Activated CD4-positive, alpha-beta T cell treated with anti-CD3 and anti-CD28 coated beads, Interleukin-2, amount 10 ng/mL, durations not matched to agents 24 days and 14 days (primary cell): ENCODE results near the gene CENPL. TPM values are rescaled to one million over a fixed set of nuclear protein-coding genes. Genes with fewer than 3 reads are reported as not detected.

Source experiments
- DNase-seq: peaks from one replicate; pipeline ENCODE4 v3.0.0; 2022
- H3K27ac Mint-ChIP-seq: one replicate; pipeline ENCODE4 v1.8.0; 2022; ENCODE audit warnings: mild to moderate bottlenecking, mixed read lengths
- H3K27me3 Mint-ChIP-seq: one replicate; pipeline ENCODE4 v1.8.0; 2022; ENCODE audit warnings: mixed read lengths
- H3K36me3 Mint-ChIP-seq: one replicate; pipeline ENCODE4 v1.8.0; 2022; ENCODE audit warnings: low read depth, mild to moderate bottlenecking, mixed read lengths
- H3K4me1 Mint-ChIP-seq: one replicate; pipeline ENCODE4 v1.8.0; 2021; ENCODE audit warnings: mixed read lengths
- H3K4me3 Mint-ChIP-seq: one replicate; pipeline ENCODE4 v1.8.0; 2022; ENCODE audit warnings: mild to moderate bottlenecking, moderate library complexity, mixed read lengths
- H3K9me3 Mint-ChIP-seq: one replicate; pipeline ENCODE4 v1.8.0; 2021; ENCODE audit warnings: mixed read lengths
- intact Hi-C: fragments of 100-400 bp; cut with micrococcal nuclease; formaldehyde crosslinking; loops from one replicate; pipeline ENCODE4 v1.15.1; 2023
- total RNA-seq: library from RNA; stranded (reverse); gene quantifications from 2 replicates; pipeline ENCODE4 v1.2.3, GENCODE V29; 2022

CENPL gene, protein sequence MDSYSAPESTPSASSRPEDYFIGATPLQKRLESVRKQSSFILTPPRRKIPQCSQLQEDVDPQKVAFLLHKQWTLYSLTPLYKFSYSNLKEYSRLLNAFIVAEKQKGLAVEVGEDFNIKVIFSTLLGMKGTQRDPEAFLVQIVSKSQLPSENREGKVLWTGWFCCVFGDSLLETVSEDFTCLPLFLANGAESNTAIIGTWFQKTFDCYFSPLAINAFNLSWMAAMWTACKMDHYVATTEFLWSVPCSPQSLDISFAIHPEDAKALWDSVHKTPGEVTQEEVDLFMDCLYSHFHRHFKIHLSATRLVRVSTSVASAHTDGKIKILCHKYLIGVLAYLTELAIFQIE
- 23.2 and 24.4 TPM in 2 replicates for total RNA-seq

DNA sequence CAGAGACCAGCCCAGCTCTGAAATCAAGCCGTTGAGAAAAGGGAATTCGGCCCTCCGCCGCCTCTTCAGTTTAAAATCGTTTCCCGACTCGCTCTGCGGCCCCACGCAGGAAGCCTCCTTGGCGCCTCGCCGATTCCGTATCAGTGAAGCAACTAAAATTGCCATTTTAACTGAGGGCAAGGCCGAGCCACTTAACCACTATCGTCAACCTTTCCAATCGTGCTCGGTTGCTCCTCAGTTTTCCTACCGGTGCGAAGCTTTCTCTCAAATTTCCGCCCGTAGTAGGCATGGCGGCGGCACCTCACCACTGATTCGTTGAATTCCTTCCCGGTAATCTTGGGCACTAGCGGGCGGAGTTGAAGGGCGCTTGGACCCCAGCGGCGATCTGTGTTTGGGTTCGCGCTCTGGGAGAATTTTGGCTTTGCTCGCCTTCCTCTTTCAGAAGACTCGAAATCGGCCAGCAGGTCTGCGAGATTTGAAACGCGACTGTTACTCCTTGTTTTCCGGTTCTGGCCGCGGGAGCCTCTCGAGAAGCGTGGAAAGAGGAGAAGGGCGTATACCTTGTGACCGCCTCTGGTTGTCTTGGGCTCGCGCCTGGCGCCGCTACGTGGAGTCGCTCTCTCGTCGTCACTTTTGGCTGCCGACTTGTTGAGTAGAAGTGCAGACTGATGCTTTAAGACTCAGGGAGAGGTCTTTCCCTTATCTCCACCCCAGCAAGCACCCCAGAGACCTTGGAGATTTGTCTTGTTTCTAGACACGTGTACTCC lies at the start of gene CENPL, which contains the start of gene DARS2:
Gene CENPL, minus strand, starts transcription at position 569 of the 767 bp plus-strand sequence. CDS start 13,584 bp downstream, outside the sequence.
Gene DARS2, plus strand, starts transcription at position 359 of the 767 bp plus-strand sequence. CDS start 557 bp downstream, outside the sequence.
- Mint-ChIP-seq H3K27ac (peak within 1 kb of the TSS; percentile 98), H3K4me1 (peaks cover 49% of the 10 kb centered on the region), H3K9me3 (no peaks in the 10 kb centered on the region), H3K36me3 (peaks cover 40% of the 10 kb centered on the region), H3K4me3 (peak within 1 kb of the TSS; percentile 99), H3K27me3 (no peaks in the 10 kb centered on the region)
- intact Hi-C loops, result loop anchor here (1.0 to 2.0 kb wide), 9 partner anchors 44 to 1292 kb away; partner anchors contain the start of genes CACYBP, KLHL20, PRDX6 and RABGAP1L
- peak; percentile 97 for DNase-seq

DNA sequence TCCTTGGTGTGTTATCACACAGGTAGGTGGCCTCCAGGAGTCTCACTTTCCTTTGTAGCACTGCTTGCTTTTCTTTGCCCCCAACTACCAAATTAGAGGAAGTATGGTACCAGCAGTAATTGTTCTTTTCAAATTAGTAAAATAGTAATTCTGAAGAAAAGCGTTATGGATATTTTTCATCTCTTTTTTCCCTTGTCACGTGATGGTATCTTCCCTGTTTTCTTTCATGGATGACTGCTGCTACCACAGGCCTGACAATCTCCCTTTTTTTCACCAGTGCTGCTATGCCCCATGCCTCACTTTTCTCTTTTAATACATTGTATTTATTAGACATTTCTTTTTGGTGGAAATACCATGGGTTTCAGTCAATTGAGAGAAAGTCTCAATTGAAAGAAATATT lies 46.8 kb upstream of the CENPL start:
- Mint-ChIP-seq H3K4me1 (peaks cover 34% of the 10 kb centered on the region), H3K4me3 (no peak overlapping the region), H3K27ac (peak overlapping the region; percentile 64), H3K27me3 (no peaks in the 10 kb centered on the region), H3K36me3 (peaks cover 46% of the 10 kb centered on the region), H3K9me3 (no peaks in the 10 kb centered on the region)
- intact Hi-C loops, result loop anchor here (2.0 kb wide), 1 partner anchor 345 kb away; no protein-coding TSS in a partner anchor
- DNase-seq, result no peak

DNA sequence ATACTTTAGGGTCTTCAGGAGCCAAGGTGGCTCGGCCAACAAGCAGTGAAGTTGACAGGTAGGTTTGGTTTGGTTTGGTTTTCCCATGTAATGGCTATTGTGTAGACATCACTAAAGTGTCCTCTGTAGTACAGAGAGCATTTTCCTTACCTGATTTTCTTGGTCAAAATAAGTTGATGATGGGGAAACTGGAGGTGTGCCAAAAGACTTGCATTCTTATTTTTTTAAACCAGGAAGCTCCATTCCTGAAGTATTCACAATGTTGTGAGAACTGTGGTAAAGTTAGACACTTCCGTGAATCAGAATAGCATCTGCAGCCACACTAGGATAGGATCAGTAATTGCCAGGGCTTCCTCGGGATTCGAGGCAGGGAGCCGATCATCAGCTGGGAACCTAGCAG lies 46.4 kb upstream of the CENPL start:
- Mint-ChIP-seq H3K4me3 (peak overlapping the region; percentile 65), H3K36me3 (peaks cover 49% of the 10 kb centered on the region), H3K4me1 (peaks cover 38% of the 10 kb centered on the region), H3K27ac (peak overlapping the region; percentile 83), H3K27me3 (no peaks in the 10 kb centered on the region), H3K9me3 (no peaks in the 10 kb centered on the region)
- DNase-seq, result no peak
- intact Hi-C loops, result loop anchor here (2.0 kb wide), 1 partner anchor 346 kb away; no protein-coding TSS in a partner anchor

DNA sequence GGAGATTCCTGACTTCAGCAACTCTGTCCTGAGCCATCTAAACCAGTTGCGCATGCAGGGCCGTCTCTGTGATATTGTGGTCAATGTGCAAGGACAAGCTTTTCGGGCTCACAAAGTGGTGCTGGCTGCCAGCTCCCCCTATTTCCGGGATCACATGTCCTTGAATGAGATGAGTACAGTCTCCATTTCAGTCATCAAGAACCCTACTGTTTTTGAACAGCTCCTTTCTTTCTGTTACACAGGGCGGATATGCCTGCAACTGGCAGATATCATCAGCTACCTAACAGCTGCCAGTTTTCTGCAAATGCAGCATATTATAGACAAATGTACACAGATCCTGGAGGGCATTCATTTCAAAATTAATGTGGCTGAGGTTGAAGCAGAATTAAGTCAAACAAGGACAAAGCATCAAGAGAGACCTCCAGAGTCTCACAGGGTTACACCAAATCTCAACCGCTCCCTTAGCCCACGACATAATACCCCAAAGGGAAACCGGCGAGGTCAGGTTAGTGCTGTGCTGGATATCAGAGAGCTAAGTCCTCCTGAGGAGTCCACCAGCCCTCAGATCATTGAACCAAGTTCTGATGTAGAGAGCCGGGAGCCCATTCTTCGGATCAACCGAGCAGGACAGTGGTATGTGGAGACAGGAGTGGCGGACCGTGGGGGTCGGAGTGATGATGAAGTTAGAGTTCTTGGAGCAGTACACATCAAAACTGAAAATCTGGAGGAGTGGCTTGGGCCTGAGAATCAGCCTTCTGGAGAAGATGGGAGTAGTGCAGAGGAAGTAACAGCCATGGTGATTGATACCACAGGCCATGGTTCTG lies 45.8 kb upstream of the CENPL start:
- Mint-ChIP-seq H3K4me3 (peak overlapping the region; percentile 65), H3K36me3 (peaks cover 50% of the 10 kb centered on the region), H3K27me3 (no peaks in the 10 kb centered on the region), H3K9me3 (no peaks in the 10 kb centered on the region), H3K27ac (peak overlapping the region; percentile 83), H3K4me1 (peaks cover 42% of the 10 kb centered on the region)
- peak; percentile 81 for DNase-seq
- intact Hi-C loops, result loop anchor here (2.0 kb wide), 1 partner anchor 346 kb away; no protein-coding TSS in a partner anchor

DNA sequence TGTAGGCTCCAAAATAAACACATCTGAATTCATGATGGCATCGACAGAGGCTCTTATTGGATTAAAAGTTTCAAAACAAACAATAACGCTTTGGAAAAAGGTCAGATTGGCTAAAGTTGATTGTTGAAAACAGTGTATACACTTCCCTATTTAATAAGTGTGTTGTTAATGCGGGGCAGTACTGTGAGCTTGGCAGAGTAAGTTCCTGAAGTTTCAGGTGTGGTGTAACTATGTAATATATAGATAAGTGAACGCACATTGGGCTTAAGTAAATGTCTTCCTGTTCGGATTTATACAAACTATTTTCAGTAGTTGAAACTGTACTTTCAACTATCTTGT lies 44.3 kb upstream of the CENPL start:
- Mint-ChIP-seq H3K27me3 (no peaks in the 10 kb centered on the region), H3K9me3 (no peaks in the 10 kb centered on the region), H3K4me3 (peak overlapping the region; percentile 92), H3K4me1 (peaks cover 56% of the 10 kb centered on the region), H3K27ac (peak overlapping the region; percentile 99), H3K36me3 (peaks cover 59% of the 10 kb centered on the region)
- intact Hi-C loops, result no loop called here
- DNase-seq, result no peak

DNA sequence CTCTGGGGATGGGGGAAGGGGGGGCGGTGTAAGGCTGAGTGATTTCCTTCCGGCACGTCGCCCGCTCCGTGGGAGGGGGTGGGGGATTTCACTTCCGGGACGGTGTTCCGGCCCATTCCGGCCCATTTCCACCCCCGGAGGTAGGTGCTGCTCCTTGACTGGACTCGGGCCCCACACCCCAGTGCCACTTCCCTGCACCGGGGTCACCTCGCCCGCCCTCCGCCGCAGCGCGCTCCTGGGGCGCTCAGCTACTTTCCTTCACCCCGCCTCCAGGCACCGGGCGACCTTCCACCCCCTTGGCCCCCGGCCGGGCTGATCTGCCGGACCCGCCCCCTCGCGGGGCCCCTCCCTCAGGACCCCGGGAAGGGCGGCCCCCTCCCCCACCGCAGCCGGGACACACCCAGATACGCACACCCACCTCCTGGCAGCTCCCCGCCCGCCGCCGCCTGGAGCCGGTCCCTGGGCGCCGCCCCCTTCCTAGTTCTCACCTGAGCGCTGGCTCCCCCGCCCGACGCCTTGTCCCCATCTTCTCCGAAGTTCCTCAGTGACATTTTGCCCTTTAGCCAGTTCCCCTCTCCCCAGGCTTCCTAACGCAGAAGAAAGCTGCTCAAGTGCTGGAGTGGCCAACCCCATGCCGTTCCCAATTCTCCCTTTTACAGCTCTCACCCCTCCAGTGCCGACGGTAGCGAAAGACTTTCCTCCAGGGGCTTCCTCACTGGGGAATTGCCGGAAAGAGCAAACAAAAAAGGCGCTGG lies 43.8 kb upstream of the CENPL start, which contains the start of gene ZBTB37:
Gene ZBTB37, plus strand, starts transcription at position 115 of the 755 bp plus-strand sequence. CDS start 1,846 bp downstream, outside the sequence.
- Mint-ChIP-seq H3K36me3 (peaks cover 64% of the 10 kb centered on the region), H3K4me1 (peaks cover 59% of the 10 kb centered on the region), H3K27ac (peak within 1 kb of the TSS; percentile 99), H3K9me3 (no peaks in the 10 kb centered on the region), H3K4me3 (peak within 1 kb of the TSS; percentile 92), H3K27me3 (no peaks in the 10 kb centered on the region)
- intact Hi-C loops, result loop anchor here (1.0 kb wide), 7 partner anchors 44 to 1336 kb away; partner anchors contain the start of genes CACYBP, CENPL, DARS2 and KLHL20
- DNase-seq, result peak; percentile 98

DNA sequence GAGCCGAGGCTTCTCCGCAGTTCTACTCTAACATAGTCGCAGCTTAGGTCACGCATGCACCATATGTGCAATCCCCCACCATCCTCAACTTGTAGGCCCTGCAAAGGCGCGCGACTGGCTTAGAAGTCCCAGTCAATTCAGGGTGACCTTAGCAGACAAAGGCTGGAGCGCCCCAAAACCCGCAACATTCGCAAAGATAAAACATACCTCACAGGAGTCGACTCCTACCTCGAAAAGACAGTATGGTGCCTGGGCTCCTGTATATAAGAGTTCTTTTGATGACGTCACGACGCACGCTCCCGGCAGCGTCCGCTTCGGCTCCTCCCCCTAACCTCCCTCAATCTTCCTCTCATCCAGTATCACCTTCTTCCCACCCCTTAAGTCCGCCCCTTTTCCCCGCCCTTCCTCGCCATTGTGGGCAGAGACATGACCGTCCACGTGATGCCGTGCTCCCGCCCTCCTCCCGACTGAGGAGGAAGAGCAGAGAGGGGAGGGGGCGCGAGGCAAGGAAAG lies 43.1 kb upstream of the CENPL start, which contains the start of gene GAS5:
Gene GAS5, minus strand, starts transcription at position 237 of the 513 bp plus-strand sequence.
- Mint-ChIP-seq H3K4me3 (peak within 1 kb of the TSS; percentile 92), H3K27me3 (no peaks in the 10 kb centered on the region), H3K36me3 (peaks cover 65% of the 10 kb centered on the region), H3K9me3 (no peaks in the 10 kb centered on the region), H3K27ac (peak within 1 kb of the TSS; percentile 99), H3K4me1 (peaks cover 57% of the 10 kb centered on the region)
- intact Hi-C loops, result loop anchor here (1.0 kb wide), 7 partner anchors 44 to 1336 kb away; partner anchors contain the start of genes CACYBP, CENPL, DARS2 and KLHL20
- peak; percentile 100 for DNase-seq

DNA sequence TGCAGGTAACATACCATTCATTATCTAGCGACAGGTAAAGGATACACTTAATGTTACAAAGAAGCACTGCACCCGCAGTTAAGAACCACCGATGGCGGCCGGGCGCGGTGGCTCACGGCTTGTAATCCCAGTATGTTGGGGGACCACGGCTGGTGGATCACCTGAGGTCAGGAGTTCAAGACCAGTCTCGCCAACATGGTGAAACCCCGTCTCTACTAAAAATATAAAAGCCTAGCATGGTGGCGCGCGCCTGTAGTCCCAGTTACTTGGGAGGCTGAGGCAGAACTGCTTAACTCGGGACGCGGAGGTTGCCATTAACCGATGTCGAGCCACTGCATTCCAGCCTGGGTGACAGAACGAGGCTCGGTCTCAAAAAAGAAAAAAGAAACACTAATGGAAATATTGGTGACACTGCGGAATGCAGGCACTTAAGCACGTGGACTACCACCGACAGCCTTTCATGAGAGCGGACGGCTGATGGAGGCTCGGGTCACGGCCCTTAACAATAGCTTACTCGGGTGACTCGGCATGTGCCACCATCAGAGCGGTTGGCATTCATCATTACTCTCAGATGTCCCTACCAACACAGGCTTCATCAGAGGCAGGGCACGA lies 42.6 kb upstream of the CENPL start:
- H3K4me1 Mint-ChIP-seq, result peaks cover 57% of the 10 kb centered on the region
- intact Hi-C loops, result no loop called here
- no peaks in the 10 kb centered on the region for H3K9me3 Mint-ChIP-seq
- no peaks in the 10 kb centered on the region for H3K27me3 Mint-ChIP-seq
- H3K27ac Mint-ChIP-seq, result peak overlapping the region; percentile 99
- peaks cover 67% of the 10 kb centered on the region for H3K36me3 Mint-ChIP-seq
- no peak for DNase-seq
- peak overlapping the region; percentile 92 for H3K4me3 Mint-ChIP-seq

DNA sequence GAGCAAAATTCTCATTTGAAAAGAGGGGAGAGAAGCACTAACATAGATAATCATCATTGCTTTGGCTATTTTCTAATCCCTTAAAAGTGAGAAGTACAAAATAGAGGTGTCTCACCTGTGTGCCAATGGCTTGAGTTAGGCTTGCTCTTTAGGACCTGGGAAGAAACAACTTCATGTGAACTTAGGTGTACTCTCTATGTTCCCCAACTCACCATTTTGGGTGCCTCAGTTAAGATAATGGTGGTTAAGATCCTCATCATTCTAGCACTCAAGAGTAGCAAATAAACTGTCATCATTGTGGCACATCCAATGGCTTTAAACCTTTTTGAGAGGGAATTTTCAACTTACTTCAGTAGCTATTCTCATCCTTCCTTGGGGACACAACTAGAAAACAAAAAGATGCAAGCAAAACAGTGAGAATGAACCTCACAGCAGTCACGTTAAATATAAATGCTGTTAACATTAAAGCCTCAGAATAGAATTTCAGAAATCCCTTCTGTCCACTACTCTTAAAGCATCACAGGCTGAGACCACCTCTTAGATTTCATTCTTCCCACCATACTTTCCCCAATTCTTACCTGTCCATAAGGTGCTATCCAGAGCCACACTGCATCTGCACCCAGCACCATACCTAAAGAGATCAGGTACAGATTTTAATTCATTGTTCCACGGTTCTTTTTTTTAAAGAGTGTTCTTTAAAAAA lies 41.9 kb upstream of the CENPL start:
- H3K4me3 Mint-ChIP-seq, result peak overlapping the region; percentile 92
- DNase-seq, result no peak
- peak overlapping the region; percentile 99 for H3K27ac Mint-ChIP-seq
- H3K9me3 Mint-ChIP-seq, result no peaks in the 10 kb centered on the region
- no peaks in the 10 kb centered on the region for H3K27me3 Mint-ChIP-seq
- H3K4me1 Mint-ChIP-seq, result peaks cover 59% of the 10 kb centered on the region
- intact Hi-C loops, result no loop called here
- peaks cover 70% of the 10 kb centered on the region for H3K36me3 Mint-ChIP-seq

DNA sequence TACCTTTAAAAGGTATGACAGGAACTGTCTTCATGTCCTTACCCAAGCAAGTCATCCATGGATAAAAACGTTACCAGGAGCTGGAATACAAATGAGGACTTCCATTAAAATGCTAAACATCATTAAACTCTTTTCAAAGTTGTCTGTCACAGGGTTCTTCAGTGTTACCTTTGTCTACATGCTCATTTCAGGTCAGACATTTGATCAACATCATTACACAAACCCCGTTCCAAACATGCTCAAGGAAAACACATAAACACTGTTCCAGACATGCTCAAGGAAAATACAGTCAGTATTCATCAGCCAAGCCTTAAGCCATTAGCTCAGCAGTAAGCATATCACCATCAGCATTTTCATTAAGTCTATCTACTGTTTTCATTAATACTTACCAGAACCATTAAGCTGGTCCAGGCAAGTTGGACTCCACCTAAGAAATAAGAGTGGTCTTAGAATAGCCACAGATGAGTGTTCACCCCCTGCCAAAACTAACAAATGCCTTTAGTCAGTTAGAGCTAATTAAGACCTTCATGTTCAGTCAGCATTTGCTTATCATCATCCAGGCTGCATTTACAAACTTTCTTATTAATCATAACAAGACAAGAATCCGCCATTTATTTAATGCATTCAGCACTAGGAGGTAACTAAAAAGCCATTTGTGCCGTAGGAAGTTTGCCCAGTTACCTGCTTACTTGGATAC lies 40.9 kb upstream of the CENPL start:
- H3K4me3 Mint-ChIP-seq, result peak overlapping the region; percentile 92
- H3K27ac Mint-ChIP-seq, result peak overlapping the region; percentile 99
- H3K4me1 Mint-ChIP-seq, result peaks cover 51% of the 10 kb centered on the region
- peaks cover 67% of the 10 kb centered on the region for H3K36me3 Mint-ChIP-seq
- no peak for DNase-seq
- no peaks in the 10 kb centered on the region for H3K27me3 Mint-ChIP-seq
- H3K9me3 Mint-ChIP-seq, result no peaks in the 10 kb centered on the region
- intact Hi-C loops, result no loop called here

DNA sequence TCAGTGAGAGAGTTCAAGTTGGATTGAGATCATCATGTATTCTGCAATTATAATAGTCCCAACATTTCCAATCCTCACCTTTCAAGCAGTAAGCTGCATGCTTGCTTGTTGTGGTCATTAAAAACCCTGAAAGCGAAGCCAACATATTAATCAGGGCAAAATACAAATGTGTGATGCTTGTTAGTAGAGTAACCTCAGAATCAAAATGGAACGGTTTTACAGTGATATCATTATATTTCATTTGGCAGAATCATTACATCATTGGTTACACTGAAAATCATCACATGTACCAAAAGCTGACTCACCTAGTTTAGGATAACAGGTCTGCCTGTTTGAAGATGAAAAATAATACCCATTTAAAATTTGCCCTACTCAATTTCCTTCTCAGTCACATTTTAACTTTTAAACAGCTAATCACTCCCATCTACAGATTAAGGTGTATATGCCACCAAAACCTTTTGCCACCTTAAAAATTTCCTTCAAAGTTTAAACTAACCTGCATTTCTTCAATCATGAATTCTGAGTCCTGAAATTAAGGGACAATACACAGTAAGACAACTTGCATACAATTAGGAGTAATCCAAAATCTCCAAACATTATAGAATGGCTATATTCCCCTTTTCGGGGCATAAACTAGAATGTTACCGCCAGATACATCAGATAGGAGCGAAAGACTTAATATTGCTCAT lies 39.6 kb upstream of the CENPL start:
- H3K27ac Mint-ChIP-seq, result peak overlapping the region; percentile 73
- peaks cover 71% of the 10 kb centered on the region for H3K36me3 Mint-ChIP-seq
- no peaks in the 10 kb centered on the region for H3K9me3 Mint-ChIP-seq
- no peaks in the 10 kb centered on the region for H3K27me3 Mint-ChIP-seq
- peak overlapping the region; percentile 92 for H3K4me3 Mint-ChIP-seq
- intact Hi-C loops, result no loop called here
- no peak for DNase-seq
- H3K4me1 Mint-ChIP-seq, result peaks cover 43% of the 10 kb centered on the region
